Measurements from ENCODE around the gene AMOT. TPM values are rescaled to one million over a fixed set of nuclear protein-coding genes. Genes with fewer than 3 reads are reported as not detected.

AMOT gene
- total RNA-seq, 3 donors from 2014 or later (not counting 1 experiment from before 2014, with no cell fraction given), result 7.1 to 15.8 (median 9.3) TPM

DNA sequence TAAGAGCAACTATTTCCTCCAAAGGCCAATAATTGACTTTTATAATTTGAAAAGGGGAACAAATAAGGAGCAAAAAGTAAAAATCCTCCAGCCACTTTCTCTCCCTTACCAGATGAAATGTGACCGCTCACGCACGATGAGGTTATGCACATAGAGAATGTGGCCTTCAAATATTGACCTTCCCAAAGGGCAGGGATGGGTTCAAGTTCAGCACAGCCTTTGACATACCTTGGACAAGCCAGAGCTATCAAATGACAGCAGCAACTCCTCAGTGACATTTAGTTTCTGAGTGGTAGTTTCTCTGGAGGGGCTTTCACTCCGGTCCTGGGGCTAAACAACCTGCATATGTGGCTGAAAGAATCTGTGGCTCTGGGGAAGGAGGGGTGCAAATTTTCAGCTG is 50.7 kb downstream of the AMOT start:
- intact Hi-C loops (cut with micrococcal nuclease), result no loop called here
- WGBS (ENCODE audit: insufficient coverage), result 96% methylated on average over 4 of the region's 4 CpGs
- Histone ChIP-seq H3K27ac (ENCODE audit: low read length) (no peak overlapping the region), H3K27me3 (ENCODE audit: control insufficient read depth, insufficient read depth, low read length) (no peaks in the 10 kb centered on the region), H3K36me3 (ENCODE audit: control insufficient read depth, insufficient read depth, low read length) (no peaks in the 10 kb centered on the region), H3K4me3 (ENCODE audit: low read length) (no peak overlapping the region), H3K4me1 (ENCODE audit: control insufficient read depth, insufficient read depth, low read length) (no peaks in the 10 kb centered on the region), H3K9me3 (ENCODE audit: control insufficient read depth, insufficient read depth, low read length) (no peaks in the 10 kb centered on the region)
- Mint-ChIP-seq H3K4me3 (no peak overlapping the region), H3K36me3 (no peaks in the 10 kb centered on the region), H3K27me3 (ENCODE audit: low read depth in 2 of 2) (no peaks in the 10 kb centered on the region), H3K27ac (no peak overlapping the region), H3K9me3 (no peaks in the 10 kb centered on the region), H3K4me1 (no peaks in the 10 kb centered on the region)
- DNase-seq (no peak), ATAC-seq (no peak)
- TF ChIP-seq, protein P1, sequence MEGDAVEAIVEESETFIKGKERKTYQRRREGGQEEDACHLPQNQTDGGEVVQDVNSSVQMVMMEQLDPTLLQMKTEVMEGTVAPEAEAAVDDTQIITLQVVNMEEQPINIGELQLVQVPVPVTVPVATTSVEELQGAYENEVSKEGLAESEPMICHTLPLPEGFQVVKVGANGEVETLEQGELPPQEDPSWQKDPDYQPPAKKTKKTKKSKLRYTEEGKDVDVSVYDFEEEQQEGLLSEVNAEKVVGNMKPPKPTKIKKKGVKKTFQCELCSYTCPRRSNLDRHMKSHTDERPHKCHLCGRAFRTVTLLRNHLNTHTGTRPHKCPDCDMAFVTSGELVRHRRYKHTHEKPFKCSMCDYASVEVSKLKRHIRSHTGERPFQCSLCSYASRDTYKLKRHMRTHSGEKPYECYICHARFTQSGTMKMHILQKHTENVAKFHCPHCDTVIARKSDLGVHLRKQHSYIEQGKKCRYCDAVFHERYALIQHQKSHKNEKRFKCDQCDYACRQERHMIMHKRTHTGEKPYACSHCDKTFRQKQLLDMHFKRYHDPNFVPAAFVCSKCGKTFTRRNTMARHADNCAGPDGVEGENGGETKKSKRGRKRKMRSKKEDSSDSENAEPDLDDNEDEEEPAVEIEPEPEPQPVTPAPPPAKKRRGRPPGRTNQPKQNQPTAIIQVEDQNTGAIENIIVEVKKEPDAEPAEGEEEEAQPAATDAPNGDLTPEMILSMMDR (IDR thresholded peaks at IDR 0.05), result no peak

GRCh38 chrX:112786076-112786475 is 54.6 kb downstream of the AMOT start:
- intact Hi-C loops (cut with micrococcal nuclease), result no loop called here
- Mint-ChIP-seq H3K4me3 (no peak overlapping the region), H3K27me3 (ENCODE audit: low read depth in 2 of 2) (no peaks in the 10 kb centered on the region), H3K9me3 (no peaks in the 10 kb centered on the region), H3K27ac (no peak overlapping the region), H3K4me1 (no peaks in the 10 kb centered on the region), H3K36me3 (no peaks in the 10 kb centered on the region)
- Histone ChIP-seq H3K27ac (ENCODE audit: low read length) (no peak overlapping the region), H3K27me3 (ENCODE audit: control insufficient read depth, insufficient read depth, low read length) (no peaks in the 10 kb centered on the region), H3K4me1 (ENCODE audit: control insufficient read depth, insufficient read depth, low read length) (no peaks in the 10 kb centered on the region), H3K9me3 (ENCODE audit: control insufficient read depth, insufficient read depth, low read length) (no peaks in the 10 kb centered on the region), H3K4me3 (ENCODE audit: low read length) (no peak overlapping the region), H3K36me3 (ENCODE audit: control insufficient read depth, insufficient read depth, low read length) (no peaks in the 10 kb centered on the region)
- ATAC-seq, result no peak
- DNase-seq, result no peak
- no CpG with 5 or more reads among the region's 2 CpGs for WGBS (ENCODE audit: insufficient coverage)
- TF ChIP-seq, protein P1 (IDR thresholded peaks at IDR 0.05), result no peak

DNA sequence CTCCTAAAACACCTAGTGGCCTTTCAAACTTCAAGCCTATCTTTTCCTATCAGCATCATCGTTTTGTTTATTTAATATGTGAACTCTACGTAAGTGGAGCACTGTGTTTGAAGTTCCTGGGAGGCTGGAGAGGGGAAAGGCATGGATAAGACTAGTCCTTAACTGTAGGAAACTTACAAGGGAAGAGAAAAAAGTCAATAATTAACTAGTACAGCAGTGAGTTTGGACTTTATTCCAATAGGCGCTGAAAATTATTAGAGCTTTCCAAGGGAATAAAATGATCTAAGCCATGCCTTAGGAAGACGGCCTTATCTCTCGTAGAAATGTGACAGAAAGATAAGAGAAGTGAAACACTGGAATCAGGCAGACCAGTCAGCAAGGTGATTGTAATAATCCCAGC is 55.3 kb downstream of the AMOT start:
- H3K27me3 ChIP-seq (ENCODE audit: control insufficient read depth, insufficient read depth, low read length), result no peaks in the 10 kb centered on the region
- 96% methylated on average over 3 of the region's 5 CpGs for WGBS (ENCODE audit: insufficient coverage)
- H3K9me3 ChIP-seq (ENCODE audit: control insufficient read depth, insufficient read depth, low read length), result no peaks in the 10 kb centered on the region
- Mint-ChIP-seq H3K4me1 (no peaks in the 10 kb centered on the region), H3K36me3 (no peaks in the 10 kb centered on the region), H3K9me3 (no peaks in the 10 kb centered on the region), H3K27ac (no peak overlapping the region), H3K27me3 (ENCODE audit: low read depth in 2 of 2) (no peaks in the 10 kb centered on the region), H3K4me3 (no peak overlapping the region)
- no peak overlapping the region for H3K4me3 ChIP-seq (ENCODE audit: low read length)
- H3K36me3 ChIP-seq (ENCODE audit: control insufficient read depth, insufficient read depth, low read length), result no peaks in the 10 kb centered on the region
- ATAC-seq, result no peak
- no peak for DNase-seq
- TF ChIP-seq, protein P1 (IDR thresholded peaks at IDR 0.05), result no peak
- no peaks in the 10 kb centered on the region for H3K4me1 ChIP-seq (ENCODE audit: control insufficient read depth, insufficient read depth, low read length)
- intact Hi-C loops (cut with micrococcal nuclease), result no loop called here
- H3K27ac ChIP-seq (ENCODE audit: low read length), result no peak overlapping the region

- H3K4me1 ChIP-seq (ENCODE audit: control insufficient read depth, insufficient read depth, low read length), result no peaks in the 10 kb centered on the region
- ATAC-seq, result no peak
- H3K27ac Mint-ChIP-seq, result no peak overlapping the region
- WGBS (ENCODE audit: insufficient coverage), result 87% methylated on average over 3 of the region's 3 CpGs
- no peaks in the 10 kb centered on the region for H3K36me3 Mint-ChIP-seq
- no peak for DNase-seq
- H3K36me3 ChIP-seq (ENCODE audit: control insufficient read depth, insufficient read depth, low read length), result no peaks in the 10 kb centered on the region
- H3K4me3 ChIP-seq (ENCODE audit: low read length), result no peak overlapping the region
- no peak overlapping the region for H3K4me3 Mint-ChIP-seq
- intact Hi-C loops (cut with micrococcal nuclease), result no loop called here
- no peak overlapping the region for H3K27ac ChIP-seq (ENCODE audit: low read length)
- no peaks in the 10 kb centered on the region for H3K4me1 Mint-ChIP-seq
- H3K9me3 ChIP-seq (ENCODE audit: control insufficient read depth, insufficient read depth, low read length), result no peaks in the 10 kb centered on the region
- H3K27me3 ChIP-seq (ENCODE audit: control insufficient read depth, insufficient read depth, low read length), result no peaks in the 10 kb centered on the region
- H3K9me3 Mint-ChIP-seq, result no peaks in the 10 kb centered on the region
- H3K27me3 Mint-ChIP-seq (ENCODE audit: low read depth in 2 of 2), result no peaks in the 10 kb centered on the region
- TF ChIP-seq, protein P1 (IDR thresholded peaks at IDR 0.05), result no peak
Observed at GRCh38 chrX:112784692-112785091, 55.9 kb downstream of the AMOT start.
